ENCODE results near the gene AK4. TPM values are rescaled to one million over a fixed set of nuclear protein-coding genes. Genes with fewer than 3 reads are reported as not detected.

The AK4 gene
- polyA plus RNA-seq, 2 of the 4 experiments (the other 2 are of a cell fraction), result 10.6 to 25.9 TPM

- no peak for TF ChIP-seq FOSB (CRISPR knock-in tag; IDR thresholded peaks at IDR 0.05)
- TF ChIP-seq POLR2A (IDR thresholded peaks at IDR 0.05; ENCODE audit: low read length), result no peak
- no peak for TF ChIP-seq ZFP36 (IDR thresholded peaks at IDR 0.05; ENCODE audit: borderline replicate concordance, partially characterized antibody)
- no peak for TF ChIP-seq RCOR1 (IDR thresholded peaks at IDR 0.05; ENCODE audit: low read depth, low read length)
- no peak for TF ChIP-seq ATOH8 (CRISPR knock-in tag; IDR thresholded peaks at IDR 0.05; ENCODE audit: low read depth)
- TF ChIP-seq EP300 (IDR thresholded peaks at IDR 0.05), result no peak
These were observed 50.1 kb downstream of the AK4 start (continued) for GRCh38 chr1:65198096-65198495.

GRCh38 chr1:65200411-65200810, 52.4 kb downstream of the AK4 start:
- no peaks in the 10 kb centered on the region for H3K9me3 ChIP-seq
- no peak for FAIRE-seq
- no peak for DNase-seq (ENCODE audit: low read depth in 1 of 2, low spot score in 1 of 2)
- CTCF ChIA-PET, result interaction anchor here (1.7 to 3.2 kb wide), 2 partner anchors 8 to 13 kb away, joined by 3 to 13 read pairs; no protein-coding TSS in a partner anchor
- H3K4me1 ChIP-seq, result no peaks in the 10 kb centered on the region
- TF ChIP-seq HEYL (CRISPR knock-in tag; IDR thresholded peaks at IDR 0.05) (no peak), HOXA7 (CRISPR knock-in tag; IDR thresholded peaks at IDR 0.05) (no peak), HOXB13 (CRISPR knock-in tag; IDR thresholded peaks at IDR 0.05; ENCODE audit: low read depth) (no peak), EHF (CRISPR knock-in tag; IDR thresholded peaks at IDR 0.05) (no peak), GATA3 (IDR thresholded peaks at IDR 0.05; ENCODE audit: borderline replicate concordance) (no peak), NFE2L2 (conservative IDR thresholded peaks at IDR 0.05; ENCODE audit: low read length) (no peak), BCL3 (IDR thresholded peaks at IDR 0.05) (no peak), CHD2 (IDR thresholded peaks at IDR 0.05; ENCODE audit: low read length, partially characterized antibody) (no peak), MAZ (IDR thresholded peaks at IDR 0.05; ENCODE audit: borderline replicate concordance, low read depth, low read length) (no peak), RNF2 (IDR thresholded peaks at IDR 0.05; ENCODE audit: borderline replicate concordance, low read depth) (no peak), ZSCAN20 (CRISPR knock-in tag; IDR thresholded peaks at IDR 0.05) (no peak), FOSL2 (IDR thresholded peaks at IDR 0.05) (no peak), FOSL2 (CRISPR knock-in tag; IDR thresholded peaks at IDR 0.05) (no peak), POLR2AphosphoS2 (conservative IDR thresholded peaks at IDR 0.05; ENCODE audit: low read length) (no peak), KDM1A (IDR thresholded peaks at IDR 0.05; ENCODE audit: low read depth) (no peak), SMC3 (IDR thresholded peaks at IDR 0.05) (no peak), NPAS2 (CRISPR knock-in tag; IDR thresholded peaks at IDR 0.05; ENCODE audit: borderline replicate concordance) (no peak), E2F6 (IDR thresholded peaks at IDR 0.05; ENCODE audit: borderline replicate concordance, low read depth) (no peak), HMGXB4 (CRISPR knock-in tag; IDR thresholded peaks at IDR 0.05; ENCODE audit: borderline replicate concordance) (no peak), NR3C1 (IDR thresholded peaks at IDR 0.05) (no peak), MAX (IDR thresholded peaks at IDR 0.05) (no peak)
- ATAC-seq, result no peak
- WGBS (ENCODE audit: missing lambda C conversion rate), result 100% methylated on average over 2 of the region's 2 CpGs
- H3K4me2 ChIP-seq, result no peak overlapping the region
- no peak overlapping the region for H3K4me3 ChIP-seq
- H3K27ac ChIP-seq, result no peak overlapping the region
- POLR2A ChIA-PET, result no interaction called here
